Panc1 (cell line): Measurements from ENCODE around the gene FBXW12. TPM values are rescaled to one million over a fixed set of nuclear protein-coding genes. Genes with fewer than 3 reads are reported as not detected.

ENCODE experiments used
- ATAC-seq: fragments of 200-7000 bp; cut with Tn5 transposase; 2 replicates; pipeline ENCODE4 v1.9.1; 2020; ENCODE audit warnings: mild to moderate bottlenecking, moderate library complexity
- BruUV-seq: library from RNA; stranded (reverse); fragments of 400-500 nt; replicated peaks from 2 replicates; lab custom pipeline; 2021; lab: Mats Ljungman, UMichigan
- CTCF ChIA-PET: fragments of 300-600 bp; sonication (Branson Sonifier 250); formaldehyde crosslinking; loops from one replicate; lab custom pipeline; 2022; ENCODE audit warnings: antibody characterized with exemption; lab: Charles Lee
- POLR2A ChIA-PET: fragments of 300-600 bp; sonication (Branson Sonifier 250); formaldehyde crosslinking; loops from one replicate; lab custom pipeline; 2022; ENCODE audit warnings: antibody characterized with exemption; lab: Charles Lee
- DNase-seq: peaks from one replicate; pipeline ENCODE4 v3.0.0-alpha.2; 2010; ENCODE audit warnings: low read depth, low spot score
- H3K27ac ChIP-seq: 2 replicates; pipeline ENCODE4 v1.5.1; 2011; ENCODE audit warnings: mild to moderate bottlenecking, low read length, inconsistent platforms
- H3K27me3 ChIP-seq: fragments of 200-500 bp; sonication (Bioruptor generic); 2 replicates; pipeline ENCODE4 v1.6.0; 2014; ENCODE audit warnings: low read length, inconsistent platforms; ENCODE audit not compliant: control insufficient read depth, insufficient read depth
- H3K36me3 ChIP-seq: fragments of 200-500 bp; sonication (Bioruptor generic); 2 replicates; pipeline ENCODE4 v1.5.1; 2014; ENCODE audit warnings: inconsistent platforms, mild to moderate bottlenecking, low read length, moderate library complexity; ENCODE audit not compliant: control insufficient read depth, insufficient read depth
- H3K4me1 ChIP-seq: 2 replicates; pipeline ENCODE4 v1.5.1; 2011; ENCODE audit warnings: inconsistent platforms, mild to moderate bottlenecking, low read length, moderate library complexity; ENCODE audit not compliant: control insufficient read depth, insufficient read depth
- H3K4me3 ChIP-seq, 2 experiments: 2 replicates each; pipeline ENCODE4 v1.5.1; 2011 to 2012; ENCODE audit warnings: low read depth in 2 of 2, low read length in 2 of 2, mild to moderate bottlenecking in 2 of 2, inconsistent platforms in 1 of 2, moderate library complexity in 1 of 2
- H3K9me3 ChIP-seq: fragments of 200-500 bp; sonication (Bioruptor generic); 2 replicates; pipeline ENCODE4 v1.5.1; 2014; ENCODE audit warnings: low read depth, mild to moderate bottlenecking, inconsistent platforms, low read length, moderate library complexity; ENCODE audit not compliant: control insufficient read depth, insufficient read depth
- CTCF ChIP-seq: fragments of 450-650 bp; IDR thresholded peaks from 2 replicates; pipeline ENCODE4 v1.5.1; 2017; ENCODE audit warnings: mild to moderate bottlenecking
- POLR2AphosphoS5 ChIP-seq: IDR thresholded peaks from 2 replicates; pipeline ENCODE4 v1.6.1; 2012; ENCODE audit warnings: mild to moderate bottlenecking, low read depth, low read length, moderate library complexity
- REST ChIP-seq, 2 experiments: IDR thresholded peaks; 2 replicates each; pipeline ENCODE4 v1.6.1; 2011 to 2012; ENCODE audit warnings: low read depth in 2 of 2, control low read depth in 1 of 2, low read length in 1 of 2, mild to moderate bottlenecking in 1 of 2, moderate library complexity in 1 of 2; ENCODE audit not compliant: insufficient read depth in 1 of 2
- SIN3A ChIP-seq: IDR thresholded peaks from 2 replicates; pipeline ENCODE4 v1.6.1; 2012; ENCODE audit warnings: low read depth, mild to moderate bottlenecking, low read length, moderate library complexity, borderline replicate concordance; ENCODE audit not compliant: insufficient read depth
- TCF7L2 ChIP-seq: IDR thresholded peaks from 2 replicates; pipeline ENCODE4 v1.6.1; 2011; ENCODE audit warnings: mild to moderate bottlenecking, low read depth, low read length, inconsistent platforms
- in situ Hi-C: cut with HindIII; loops from 2 replicates; pipeline ENCODE4 v1.10.0; 2016; ENCODE audit warnings: low sequenced_read_pairs, low pct_unique_long_range_greater_than_20kb
- intact Hi-C: fragments of 100-400 bp; cut with micrococcal nuclease; formaldehyde crosslinking; loops from one replicate; pipeline ENCODE4 v1.10.0; 2022; ENCODE audit not compliant: unreplicated experiment
- total RNA-seq: library from RNA; stranded (reverse); gene quantifications from one replicate; pipeline ENCODE4 v1.2.1, GENCODE V29; 2021; ENCODE audit not compliant: unreplicated experiment

Gene FBXW12
- total RNA-seq, 1 experiment from 2014 or later = not detected

- TF ChIP-seq TCF7L2 (no peak), SIN3A (no peak), POLR2AphosphoS5 (no peak), CTCF (no peak), REST (IDR thresholded peaks at IDR 0.05; ENCODE audit: insufficient read depth in 1 of 2, low read depth in 2 of 2, low read length in 1 of 2) (no peak)
- ChIA-PET POLR2A (no interaction called here), CTCF (no interaction called here)
- no peak for DNase-seq
- intact Hi-C loops (no loop called here), in situ Hi-C loops (no loop called here)
- ATAC-seq = no peak
- H3K4me3 ChIP-seq = no peak overlapping the region
- BruUV-seq = no TSS peak
- no peak overlapping the region for H3K27ac ChIP-seq
- no peaks in the 10 kb centered on the region for H3K27me3 ChIP-seq
- H3K36me3 ChIP-seq = no peaks in the 10 kb centered on the region
- H3K9me3 ChIP-seq = no peaks in the 10 kb centered on the region
- H3K4me1 ChIP-seq = no peaks in the 10 kb centered on the region
Observed at GRCh38 chr3:48369693-48370332, 2.2 kb upstream of the FBXW12 start.

DNA sequence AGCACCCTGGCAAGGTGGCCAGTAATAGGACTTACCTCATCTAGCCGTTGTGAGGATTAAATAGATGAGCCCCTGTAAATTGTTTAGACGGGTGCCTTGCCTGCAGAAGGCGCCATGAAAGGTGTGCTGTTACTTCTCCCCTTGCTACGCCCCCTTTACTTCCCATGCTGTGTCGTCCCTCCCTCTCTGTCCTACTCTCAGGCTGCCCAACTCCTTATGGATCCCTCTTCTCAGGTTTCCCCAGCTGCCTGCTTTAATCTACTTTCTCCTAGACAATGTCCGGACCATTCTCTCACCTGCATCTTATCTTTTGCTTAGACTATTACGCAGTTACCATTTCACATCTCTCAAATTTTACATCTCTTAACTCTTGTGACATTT, 1.7 kb upstream of the FBXW12 start:
- ATAC-seq = no peak
- ChIA-PET POLR2A (no interaction called here), CTCF (no interaction called here)
- Histone ChIP-seq H3K9me3 (no peaks in the 10 kb centered on the region), H3K4me3 (no peak overlapping the region), H3K4me1 (no peaks in the 10 kb centered on the region), H3K27me3 (no peaks in the 10 kb centered on the region), H3K27ac (no peak overlapping the region), H3K36me3 (no peaks in the 10 kb centered on the region)
- no TSS peak for BruUV-seq
- in situ Hi-C loops (no loop called here), intact Hi-C loops (no loop called here)
- TF ChIP-seq TCF7L2 (no peak), SIN3A (no peak)
- DNase-seq = no peak

GRCh38 chr3:48372377-48372770, 355 bp downstream of the FBXW12 start:
- Histone ChIP-seq H3K4me1 (no peaks in the 10 kb centered on the region), H3K36me3 (no peaks in the 10 kb centered on the region), H3K27ac (no peak overlapping the region), H3K4me3 (no peak overlapping the region), H3K27me3 (no peaks in the 10 kb centered on the region), H3K9me3 (no peaks in the 10 kb centered on the region)
- in situ Hi-C loops (no loop called here), intact Hi-C loops (no loop called here)
- ATAC-seq (no peak), DNase-seq (no peak)
- POLR2A ChIA-PET = no interaction called here
- CTCF ChIA-PET = no interaction called here
- no TSS peak for BruUV-seq
- TF ChIP-seq SIN3A (no peak), POLR2AphosphoS5 (no peak), TCF7L2 (no peak), REST (IDR thresholded peaks at IDR 0.05; ENCODE audit: insufficient read depth in 1 of 2, low read depth in 2 of 2, low read length in 1 of 2) (no peak), CTCF (no peak)
